GM12892 (cell line): ENCODE measurements around the gene CCDC92.

Source experiments
- POLR2A ChIP-seq: IDR thresholded peaks from 2 replicates; pipeline ENCODE4 v1.6.1; 2011; ENCODE audit warnings: low read depth, low read length, control low read depth
- POLR2AphosphoS5 ChIP-seq: IDR thresholded peaks from 2 replicates; pipeline ENCODE4 v1.6.1; 2011; ENCODE audit warnings: low read depth, low read length, control low read depth
- TAF1 ChIP-seq: IDR thresholded peaks from 2 replicates; pipeline ENCODE4 v1.6.1; 2011; ENCODE audit warnings: low read depth, mild to moderate bottlenecking, control low read depth, low read length, borderline replicate concordance

DNA sequence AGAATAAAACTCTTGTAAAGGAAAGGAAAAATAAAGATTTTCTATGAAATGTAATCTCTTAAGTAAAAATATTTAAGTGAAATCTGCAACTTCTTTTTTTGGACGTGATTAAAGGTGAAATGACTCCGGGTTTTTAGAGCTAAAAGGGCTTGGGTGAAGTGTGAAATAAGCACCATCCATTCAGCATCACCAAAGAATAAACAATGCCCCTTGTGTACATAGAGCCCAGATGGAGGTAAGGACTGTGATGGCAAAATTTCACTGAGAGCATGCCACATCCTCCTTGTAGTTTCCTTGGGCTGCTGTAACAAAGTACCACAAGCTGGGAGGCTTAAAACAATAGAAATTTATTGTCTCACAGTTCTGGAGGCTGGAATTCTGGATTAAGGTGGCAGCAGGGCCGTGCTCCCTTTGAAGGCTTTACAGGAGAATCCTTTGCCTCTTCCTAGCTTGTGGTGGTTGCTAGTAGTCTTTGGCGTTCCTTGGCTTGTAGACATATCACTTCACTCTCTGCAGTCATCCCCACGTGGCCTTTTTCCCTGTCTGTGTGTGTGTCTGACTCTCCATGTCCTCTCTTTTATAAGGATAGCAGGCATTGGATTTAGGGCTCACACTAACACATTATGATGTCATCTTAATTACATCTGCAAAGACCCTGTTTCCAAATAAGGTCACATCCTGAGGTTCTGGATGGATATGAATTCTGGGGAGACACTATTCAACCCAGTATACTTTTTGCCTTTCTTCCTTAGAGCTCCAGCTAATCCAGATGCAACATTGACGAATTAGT, 24.6 kb upstream of the CCDC92 start:
- TF ChIP-seq POLR2AphosphoS5 (no peak), POLR2A (no peak), TAF1 (no peak)
